B cell (primary cell): Measurements from ENCODE around the gene CIB1. TPM values are rescaled to one million over a fixed set of nuclear protein-coding genes. Genes with fewer than 3 reads are reported as not detected.

Experiments
- ATAC-seq: fragments of 200-7000 bp; cut with Tn5 transposase; one replicate; pipeline ENCODE4 v1.10.0; 2021; ENCODE audit warnings: low read depth, mild to moderate bottlenecking, moderate number of reproducible peaks, moderate library complexity
- CTCF ChIA-PET: fragments of 350-600 bp; sonication (Branson Sonifier 250); formaldehyde crosslinking; loops from one replicate; lab custom pipeline; 2021; ENCODE audit warnings: antibody characterized with exemption, inconsistent platforms; lab: Charles Lee
- POLR2A ChIA-PET: fragments of 350-600 bp; sonication (Branson Sonifier 250); formaldehyde crosslinking; loops from one replicate; lab custom pipeline; 2021; ENCODE audit warnings: antibody characterized with exemption; lab: Charles Lee
- DNase-seq: peaks from one replicate; pipeline ENCODE4 v3.0.0; 2013
- H2AFZ ChIP-seq: 2 replicates; pipeline ENCODE4 v1.6.1; 2012; ENCODE audit warnings: mild to moderate bottlenecking, low read depth, low read length; ENCODE audit not compliant: insufficient read depth, poor library complexity, severe bottlenecking
- H3K27ac ChIP-seq, 2 donors: 1 replicate in 1 of 2; 2 replicates in 1 of 2; pipeline ENCODE4 v1.5.1; 2012 to 2013; ENCODE audit warnings: low read length in 2 of 2, mild to moderate bottlenecking in 2 of 2, moderate library complexity in 1 of 2
- H3K27me3 ChIP-seq, 4 experiments: fragments of 200-600 bp in 1 of 4; sonication (generic) in 1 of 4; replicated peaks in 1 of 4; 1 replicate in 2 of 4; 2 replicates in 2 of 4; pipeline versions ENCODE4 v1.6.1 to v1.7.0; 2013 to 2016; ENCODE audit warnings: low read length in 3 of 4, mild to moderate bottlenecking in 2 of 4, mixed read lengths in 1 of 4, moderate library complexity in 1 of 4; ENCODE audit not compliant: insufficient read depth in 4 of 4, control insufficient read depth in 3 of 4; ENCODE audit errors: control extremely low read depth in 1 of 4
- H3K36me3 ChIP-seq, 2 experiments: replicated peaks in 1 of 2; 1 replicate in 1 of 2; 2 replicates in 1 of 2; pipeline versions ENCODE4 v1.6.1 to v1.7.1; 2013; ENCODE audit warnings: low read length in 1 of 2; ENCODE audit not compliant: insufficient read depth in 2 of 2, control insufficient read depth in 1 of 2; ENCODE audit errors: control extremely low read depth in 1 of 2, extremely low read depth in 1 of 2
- H3K4me1 ChIP-seq, 2 donors: fragments of 200-600 bp in 1 of 2; sonication (generic) in 1 of 2; 1 replicate in 1 of 2; 2 replicates in 1 of 2; pipeline versions ENCODE4 v1.5.1 to v1.6.1; 2013 to 2017; ENCODE audit warnings: low read length in 2 of 2; ENCODE audit not compliant: control insufficient read depth in 2 of 2, insufficient read depth in 2 of 2
- H3K4me2 ChIP-seq: replicated peaks from 2 replicates; pipeline ENCODE3; 2012; ENCODE audit warnings: mild to moderate bottlenecking, low read depth, low read length; ENCODE audit not compliant: poor library complexity, severe bottlenecking
- H3K4me3 ChIP-seq, 5 experiments: fragments of 200-600 bp in 1 of 5; sonication (generic) in 1 of 5; 1 replicate in 3 of 5; 2 replicates in 2 of 5; pipeline versions ENCODE4 v1.5.1 to v1.7.0; 2011 to 2016; ENCODE audit warnings: low read length in 4 of 5, mild to moderate bottlenecking in 4 of 5, low read depth in 2 of 5, control low read depth in 1 of 5, moderate library complexity in 1 of 5; ENCODE audit not compliant: insufficient read depth in 1 of 5; ENCODE audit errors: control extremely low read depth in 1 of 5, extremely low read depth in 1 of 5
- H3K79me2 ChIP-seq: fragments of 200-600 bp; sonication (generic); one replicate; pipeline ENCODE4 v1.6.0; 2016; ENCODE audit warnings: low read length; ENCODE audit not compliant: control insufficient read depth, insufficient read depth
- H3K9ac ChIP-seq: fragments of 200-600 bp; sonication (generic); 2 replicates; pipeline ENCODE4 v1.6.1; 2017; ENCODE audit warnings: mild to moderate bottlenecking, low read length, moderate library complexity
- H3K9me3 ChIP-seq, 3 donors: one replicate each; pipeline versions ENCODE4 v1.6.1 to v1.7.1; 2013; ENCODE audit warnings: low read length in 2 of 3; ENCODE audit not compliant: control insufficient read depth in 2 of 3, insufficient read depth in 1 of 3; ENCODE audit errors: control extremely low read depth in 1 of 3
- H4K20me1 ChIP-seq: 2 replicates; pipeline ENCODE4 v1.6.0; 2012; ENCODE audit warnings: mild to moderate bottlenecking, low read length; ENCODE audit not compliant: insufficient read depth, control insufficient read depth, poor library complexity, severe bottlenecking
- H3K27ac Mint-ChIP-seq: one replicate; pipeline ENCODE4 v1.8.0; 2021; ENCODE audit warnings: mixed read lengths
- H3K27me3 Mint-ChIP-seq: one replicate; pipeline ENCODE4 v1.8.0; 2021; ENCODE audit warnings: mixed read lengths
- H3K4me1 Mint-ChIP-seq: one replicate; pipeline ENCODE4 v1.8.0; 2021; ENCODE audit warnings: mixed read lengths
- H3K4me3 Mint-ChIP-seq: one replicate; pipeline ENCODE4 v1.8.0; 2021; ENCODE audit warnings: mixed read lengths
- H3K9me3 Mint-ChIP-seq: one replicate; pipeline ENCODE4 v1.8.0; 2022; ENCODE audit warnings: mixed read lengths; ENCODE audit not compliant: insufficient read depth
- EZH2 ChIP-seq: IDR thresholded peaks from 2 replicates; pipeline ENCODE4 v1.6.1; 2012; ENCODE audit warnings: borderline replicate concordance, low read depth, mild to moderate bottlenecking, moderate library complexity, low read length; ENCODE audit not compliant: insufficient read depth, poor library complexity, severe bottlenecking
- WGBS: methylation state at CpG from one replicate; pipeline ENCODE4 v1.1.5; 2013; ENCODE audit warnings: missing lambda C conversion rate; ENCODE audit not compliant: insufficient coverage; 5-methylcytosine and 5-hydroxymethylcytosine counted together
- intact Hi-C: fragments of 100-400 bp; cut with micrococcal nuclease; formaldehyde crosslinking; loops from one replicate; pipeline ENCODE4 v1.10.0; 2022
- polyA plus RNA-seq: library from polyadenylated mRNA; depleted of rRNA; stranded (reverse); fragments of >200 nt; gene quantifications from 2 replicates; pipeline ENCODE4 v1.2.3, GENCODE V29; 2012
- total RNA-seq, 2 donors: library from RNA; stranded (reverse); fragments of 120-200 nt in 1 of 2; gene quantifications; 1 replicate in 1 of 2; 2 replicates in 1 of 2; pipeline versions ENCODE4 v1.2.3 to v1.2.4, GENCODE V29; 2013 to 2022
- TF ChIP-seq, protein P1 (sequence below): fragments of 200-600 bp; IDR thresholded peaks from one replicate; pipeline ENCODE4 v1.8.0; 2022; ENCODE audit warnings: antibody characterized with exemption, mild to moderate bottlenecking

The CIB1 gene
- total and polyA plus RNA-seq, 2 donors (not counting 1 experiment from before 2014, with no cell fraction given) = 153 to 157 TPM

DNA sequence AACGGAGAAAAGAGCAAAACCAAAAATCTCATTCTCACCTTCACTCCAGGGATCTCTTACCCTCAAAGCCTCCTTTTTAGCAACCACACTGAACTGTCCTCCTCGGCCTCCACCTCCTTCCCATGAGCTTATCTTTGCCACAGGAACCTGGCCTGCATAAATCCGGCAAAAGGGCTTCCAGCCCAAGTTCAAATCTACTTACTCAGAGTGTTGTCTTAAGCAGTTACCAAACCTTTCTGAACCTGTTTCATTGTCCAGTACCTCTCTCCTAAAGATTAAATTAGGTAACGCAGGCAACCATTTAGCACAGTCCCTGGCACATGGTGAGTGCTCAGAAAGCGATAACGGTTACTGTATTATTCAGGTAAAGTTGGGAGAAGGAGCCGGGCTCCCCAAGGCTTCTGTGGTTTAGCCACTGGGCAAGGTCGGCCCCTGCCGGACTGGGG, 777 bp downstream of the CIB1 start:
- ATAC-seq (no peak), DNase-seq (no peak)
- peak overlapping the region; percentile 90 for H3K4me2 ChIP-seq
- H3K27me3 Mint-ChIP-seq = no peaks in the 10 kb centered on the region
- H3K9me3 Mint-ChIP-seq = no peaks in the 10 kb centered on the region
- TF ChIP-seq, protein P1, sequence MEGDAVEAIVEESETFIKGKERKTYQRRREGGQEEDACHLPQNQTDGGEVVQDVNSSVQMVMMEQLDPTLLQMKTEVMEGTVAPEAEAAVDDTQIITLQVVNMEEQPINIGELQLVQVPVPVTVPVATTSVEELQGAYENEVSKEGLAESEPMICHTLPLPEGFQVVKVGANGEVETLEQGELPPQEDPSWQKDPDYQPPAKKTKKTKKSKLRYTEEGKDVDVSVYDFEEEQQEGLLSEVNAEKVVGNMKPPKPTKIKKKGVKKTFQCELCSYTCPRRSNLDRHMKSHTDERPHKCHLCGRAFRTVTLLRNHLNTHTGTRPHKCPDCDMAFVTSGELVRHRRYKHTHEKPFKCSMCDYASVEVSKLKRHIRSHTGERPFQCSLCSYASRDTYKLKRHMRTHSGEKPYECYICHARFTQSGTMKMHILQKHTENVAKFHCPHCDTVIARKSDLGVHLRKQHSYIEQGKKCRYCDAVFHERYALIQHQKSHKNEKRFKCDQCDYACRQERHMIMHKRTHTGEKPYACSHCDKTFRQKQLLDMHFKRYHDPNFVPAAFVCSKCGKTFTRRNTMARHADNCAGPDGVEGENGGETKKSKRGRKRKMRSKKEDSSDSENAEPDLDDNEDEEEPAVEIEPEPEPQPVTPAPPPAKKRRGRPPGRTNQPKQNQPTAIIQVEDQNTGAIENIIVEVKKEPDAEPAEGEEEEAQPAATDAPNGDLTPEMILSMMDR = peak; percentile 26
- TF ChIP-seq EZH2 = no peak
- peak overlapping the region; percentile 88 to 99 for H3K27ac ChIP-seq
- peak overlapping the region; percentile 97 for H3K27ac Mint-ChIP-seq
- peaks cover 24% of the 10 kb centered on the region for H4K20me1 ChIP-seq
- H3K9me3 ChIP-seq = no peaks in the 10 kb centered on the region
- WGBS = 9% methylated on average over 9 of the region's 9 CpGs
- ChIA-PET POLR2A (interaction anchor here (0.7 to 4.8 kb wide), 14 partner anchors 11 to 79 kb away, joined by 3 to 56 read pairs (median 5); partner anchors contain the start of genes NGRN and SEMA4B), CTCF (interaction anchor here (0.6 to 4.7 kb wide), 20 partner anchors 14 to 701 kb away, joined by 3 to 102 read pairs (median 6); partner anchors contain the start of genes NGRN, SEMA4B and TTLL13)
- no peaks in the 10 kb centered on the region for H3K27me3 ChIP-seq
- peak overlapping the region; percentile 97 for H3K4me3 Mint-ChIP-seq
- H3K4me1 ChIP-seq = peaks cover 40 to 50% of the 10 kb centered on the region in 2 donors
- intact Hi-C loops = loop anchor here (1.0 to 5.0 kb wide), 5 partner anchors 32 to 169 kb away; partner anchors contain the start of genes IDH2 and SEMA4B
- H3K36me3 ChIP-seq = peaks cover 0 to 32% of the 10 kb centered on the region in 2 experiments
- H3K9ac ChIP-seq = peak overlapping the region; percentile 99
- peaks cover 52% of the 10 kb centered on the region for H3K4me1 Mint-ChIP-seq
- H3K4me3 ChIP-seq = peak overlapping the region; percentile 71 to 99 (median 92)
- H2AFZ ChIP-seq = peak overlapping the region; percentile 55
- H3K79me2 ChIP-seq = peaks cover 25% of the 10 kb centered on the region

- ChIA-PET CTCF (interaction anchor here (0.6 to 4.7 kb wide), 14 partner anchors 13 to 701 kb away, joined by 3 to 102 read pairs (median 6); partner anchors contain the start of genes NGRN, SEMA4B and TTLL13), POLR2A (interaction anchor here (0.7 to 4.8 kb wide), 8 partner anchors 17 to 72 kb away, joined by 3 to 56 read pairs (median 6); partner anchors contain the start of gene NGRN)
- H4K20me1 ChIP-seq = peaks cover 32% of the 10 kb centered on the region
- H3K27me3 ChIP-seq = no peaks in the 10 kb centered on the region
- no peaks in the 10 kb centered on the region for H3K27me3 Mint-ChIP-seq
- no peak for TF ChIP-seq EZH2
- TF ChIP-seq, protein P1 = no peak
- peak overlapping the region; percentile 97 for H3K27ac Mint-ChIP-seq
- H3K9me3 Mint-ChIP-seq = no peaks in the 10 kb centered on the region
- intact Hi-C loops = loop anchor here (5.0 kb wide), 3 partner anchors 55 to 170 kb away; partner anchors contain the start of gene IDH2
- H3K4me3 Mint-ChIP-seq = peak overlapping the region; percentile 97
- peak overlapping the region; percentile 88 to 99 for H3K27ac ChIP-seq
- H3K4me2 ChIP-seq = peak overlapping the region; percentile 90
- peaks cover 0 to 39% of the 10 kb centered on the region in 2 experiments for H3K36me3 ChIP-seq
- H3K4me3 ChIP-seq = peak overlapping the region; percentile 7 to 99 (median 92)
- DNase-seq = peak; percentile 71
- WGBS = 51% methylated on average over 13 of the region's 13 CpGs
- no peaks in the 10 kb centered on the region for H3K9me3 ChIP-seq
- peaks cover 30% of the 10 kb centered on the region for H3K79me2 ChIP-seq
- ATAC-seq = no peak
- peaks cover 52% of the 10 kb centered on the region for H3K4me1 Mint-ChIP-seq
- peak overlapping the region; percentile 99 for H3K9ac ChIP-seq
- no peak overlapping the region for H2AFZ ChIP-seq
- H3K4me1 ChIP-seq = peaks cover 40 to 50% of the 10 kb centered on the region in 2 donors
Observed at GRCh38 chr15:90232196-90232595, 1.5 kb downstream of the CIB1 start.
